NCI-H1436 (cell line): ENCODE results near the gene GSK3A.
A peak's percentile ranks its signal among the peaks of the same experiment; 100 is the strongest.

Source experiments
- DNase-seq: peaks from one replicate; lab custom pipeline; 2025; lab: John Stamatoyannopoulos, UW

Gene GSK3A

DNA sequence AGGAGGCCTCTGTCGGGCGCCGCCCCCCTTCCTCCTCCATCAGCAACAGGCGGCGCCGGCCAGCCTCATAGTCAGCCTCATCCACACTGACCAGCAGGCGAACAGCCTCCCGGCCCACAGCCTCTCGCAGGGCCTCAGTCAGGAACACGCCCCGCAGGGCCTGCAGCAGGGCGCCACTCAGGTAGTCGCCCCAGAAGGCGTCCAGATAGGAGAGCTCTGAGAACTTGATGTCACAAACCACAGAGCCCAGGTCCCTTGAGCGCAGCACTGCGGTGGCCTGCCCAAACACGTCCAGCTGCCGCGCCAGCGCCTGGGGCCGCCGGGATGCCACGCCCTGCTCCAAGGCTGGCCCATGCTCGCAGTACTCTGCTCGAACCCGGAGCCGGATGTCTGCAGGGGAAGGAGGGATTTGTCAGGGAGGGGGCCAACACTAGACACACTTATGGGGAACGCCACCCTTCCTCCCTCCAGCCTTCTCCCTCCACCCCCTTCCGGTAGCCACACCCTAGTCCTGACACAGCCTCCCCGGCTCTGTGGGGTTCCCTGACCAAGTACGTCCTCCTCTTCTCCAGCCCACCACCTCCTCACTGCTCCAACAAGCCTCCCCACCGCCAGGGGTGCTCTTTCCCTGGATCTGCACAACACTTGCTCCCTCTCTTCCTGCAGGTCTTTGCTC lies 42.8 kb downstream of the GSK3A start:
- DNase-seq: no peak

DNA sequence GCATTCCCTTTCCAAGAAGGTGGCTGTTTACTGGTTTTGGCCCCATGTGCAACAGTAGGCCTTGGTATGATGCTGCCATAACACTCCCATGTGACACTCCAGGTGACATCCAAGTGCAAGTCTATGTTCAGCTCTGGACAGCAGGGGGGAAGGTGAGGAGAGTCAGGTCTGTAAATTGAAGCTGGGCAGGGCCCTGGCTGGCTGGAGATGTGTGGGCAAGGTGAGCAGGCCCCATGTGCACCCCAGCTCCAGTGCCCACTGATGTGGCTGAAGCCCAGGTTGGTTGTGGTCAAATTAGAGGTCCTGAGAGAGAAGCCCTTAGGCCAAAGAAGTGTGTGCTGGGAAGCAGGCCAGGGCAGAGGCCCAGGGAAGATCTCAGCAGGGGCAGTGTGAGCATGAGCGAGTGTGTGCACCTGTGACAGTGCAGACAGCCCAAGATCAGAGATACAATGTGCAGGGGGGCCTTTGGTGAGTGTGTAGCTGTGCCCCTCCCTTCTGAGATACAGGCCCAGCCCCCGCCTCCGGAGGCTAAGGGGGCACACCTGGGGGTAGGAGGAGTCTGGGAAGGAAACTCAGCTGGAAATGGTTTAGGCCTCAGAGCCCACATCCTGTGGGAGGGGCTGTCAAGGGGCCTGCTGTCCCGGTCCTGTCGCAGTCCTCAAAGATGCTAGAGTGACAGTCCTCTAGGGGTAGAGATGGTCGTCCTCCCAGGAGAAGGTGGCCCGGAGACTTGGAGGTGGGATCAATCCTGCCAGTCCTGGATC lies 43.5 kb downstream of the GSK3A start:
- DNase-seq: no peak

DNA sequence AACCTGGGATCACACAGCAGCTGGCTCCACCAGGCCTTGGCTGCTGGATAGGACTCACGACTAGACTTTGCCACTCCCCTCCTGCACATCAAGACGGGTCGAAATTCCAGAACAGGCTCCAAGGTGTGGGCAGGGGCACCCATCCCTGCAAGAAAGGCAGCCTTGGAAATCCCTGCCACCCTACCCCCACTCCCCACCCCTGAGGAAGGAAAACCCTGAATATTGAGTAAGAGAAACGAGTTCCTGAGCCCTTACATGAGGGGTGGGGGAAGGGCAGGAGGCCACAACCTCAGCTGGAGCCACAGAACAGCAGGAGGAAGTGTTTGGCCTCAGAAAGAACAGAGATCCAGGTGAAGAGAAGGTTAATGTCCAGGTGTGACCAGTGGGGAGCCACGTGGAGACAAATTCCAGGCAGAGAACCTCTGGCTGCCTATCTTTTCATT lies 45.0 kb downstream of the GSK3A start:
- DNase-seq: no peak

DNA sequence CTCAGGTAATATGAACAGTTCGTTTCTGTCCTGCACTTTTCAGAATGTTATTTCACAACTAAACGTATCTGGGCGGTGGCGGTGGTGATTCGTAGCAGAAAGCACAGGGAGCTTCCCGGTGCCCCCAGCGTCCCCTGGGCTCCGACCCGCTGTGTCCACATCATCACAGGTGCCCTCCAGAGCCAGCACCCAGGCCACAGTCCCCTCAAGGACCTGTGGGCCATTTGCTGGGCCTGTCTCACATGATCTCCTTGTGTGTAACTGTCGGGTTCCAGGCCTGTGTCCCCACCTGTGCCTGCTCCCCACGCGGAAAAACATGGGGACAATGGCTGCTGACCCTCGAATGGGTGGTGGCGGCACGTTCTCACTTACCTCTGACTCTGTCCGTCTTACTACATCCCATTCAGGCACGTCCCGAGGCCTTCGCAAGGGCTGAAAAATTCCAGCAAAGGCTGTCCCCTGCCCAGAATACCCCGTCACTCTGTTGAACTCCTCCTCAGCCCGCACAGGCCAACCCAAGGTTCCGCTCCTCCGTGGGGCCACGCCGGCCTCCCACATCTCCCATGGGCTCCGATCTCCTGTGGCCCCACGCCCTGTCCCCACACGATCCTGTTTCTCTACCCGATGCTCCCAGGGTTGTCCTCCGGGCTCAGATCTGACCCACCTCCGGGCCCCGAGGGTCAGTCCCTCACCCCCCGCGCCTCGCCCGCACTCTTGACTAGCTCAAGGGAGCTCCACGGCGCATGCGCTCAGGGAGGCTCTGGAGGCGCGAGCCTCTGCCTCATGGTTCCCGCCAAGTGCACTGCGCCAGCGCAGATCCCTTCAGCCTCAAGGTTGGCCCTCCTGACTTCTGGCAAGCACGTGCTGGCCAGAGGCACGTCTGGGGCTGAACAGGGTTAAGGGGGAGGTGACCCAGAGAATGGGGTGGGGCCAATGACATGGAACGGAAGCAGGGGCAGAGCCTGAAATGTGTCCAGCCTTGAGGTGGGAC lies 46.1 kb downstream of the GSK3A start:
- DNase-seq: no peak

DNA sequence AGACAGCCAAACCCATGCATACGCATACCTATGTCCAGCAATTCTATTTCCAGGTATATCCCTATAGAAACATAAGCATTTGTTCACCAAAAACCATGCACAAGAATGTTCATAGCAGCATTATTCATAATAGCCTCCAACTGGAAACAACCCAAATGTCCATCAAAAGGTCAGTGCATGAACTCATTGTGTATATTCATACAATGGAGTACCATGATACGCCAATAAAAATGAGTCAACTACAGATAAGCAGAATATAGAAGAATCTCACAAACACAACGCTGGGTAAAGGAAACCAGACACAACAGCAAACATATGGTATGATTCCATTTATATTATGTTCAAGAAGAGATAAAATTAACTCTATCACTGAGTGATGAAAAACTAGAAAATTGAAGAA lies 48.7 kb downstream of the GSK3A start:
- DNase-seq: no peak

DNA sequence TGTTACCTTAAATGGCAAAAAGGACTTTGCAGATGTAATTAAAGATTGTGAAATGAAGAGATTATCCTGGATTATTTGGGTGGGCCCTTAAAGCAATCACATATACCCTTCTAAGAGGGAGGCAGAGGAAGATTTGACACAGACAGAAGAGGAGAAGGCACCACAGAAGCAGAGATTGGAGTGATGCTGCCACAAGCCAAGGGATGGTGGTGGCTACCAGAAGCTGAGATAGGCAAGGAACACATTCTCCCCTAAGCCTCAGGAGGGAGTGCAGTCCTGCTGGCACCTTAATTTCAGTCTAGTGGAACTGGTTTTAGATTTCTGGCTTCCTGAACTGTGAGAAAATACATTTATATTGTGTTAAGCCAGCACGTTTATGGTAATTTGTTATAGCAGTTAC lies 49.1 kb downstream of the GSK3A start:
- DNase-seq: no peak

DNA sequence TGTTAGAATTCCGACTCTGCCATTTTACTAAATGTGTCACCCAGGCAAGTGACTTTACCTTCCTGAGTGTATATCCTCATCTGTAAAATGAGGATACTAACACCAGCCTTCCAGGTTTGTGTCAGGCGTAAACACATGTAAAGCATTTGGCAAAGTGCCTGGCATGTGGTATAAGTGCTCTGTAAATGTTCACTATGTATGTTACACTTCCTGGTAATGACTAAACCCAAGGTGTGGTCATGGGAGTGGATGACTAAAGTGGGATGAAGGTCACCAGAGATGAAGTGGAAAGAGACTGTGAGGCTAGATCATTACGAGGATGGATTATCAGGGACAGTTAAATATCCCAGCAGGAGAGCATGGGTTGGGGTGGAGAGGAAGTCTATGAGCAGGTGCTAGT lies 50.5 kb downstream of the GSK3A start:
- no peak for DNase-seq

DNA sequence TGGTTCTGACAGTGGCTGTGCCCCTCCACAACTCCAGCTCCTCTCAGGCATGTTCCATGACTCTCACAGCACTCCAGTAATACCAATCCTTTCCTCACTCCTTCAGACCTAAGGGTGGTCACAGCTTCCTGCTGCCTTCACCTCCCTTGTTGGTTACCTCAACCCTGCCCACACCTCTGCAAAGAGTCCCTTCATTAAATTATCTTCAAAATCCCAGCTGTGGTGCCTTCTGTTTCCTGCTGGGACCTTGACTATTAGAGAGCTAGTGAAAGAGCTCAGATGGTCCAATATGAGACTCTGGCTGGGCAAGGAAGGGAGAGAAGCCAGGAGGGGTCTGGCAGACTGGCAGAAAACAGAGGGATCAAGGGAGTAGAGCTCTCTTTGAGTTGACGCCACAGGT lies 51.1 kb downstream of the GSK3A start:
- DNase-seq: no peak

DNA sequence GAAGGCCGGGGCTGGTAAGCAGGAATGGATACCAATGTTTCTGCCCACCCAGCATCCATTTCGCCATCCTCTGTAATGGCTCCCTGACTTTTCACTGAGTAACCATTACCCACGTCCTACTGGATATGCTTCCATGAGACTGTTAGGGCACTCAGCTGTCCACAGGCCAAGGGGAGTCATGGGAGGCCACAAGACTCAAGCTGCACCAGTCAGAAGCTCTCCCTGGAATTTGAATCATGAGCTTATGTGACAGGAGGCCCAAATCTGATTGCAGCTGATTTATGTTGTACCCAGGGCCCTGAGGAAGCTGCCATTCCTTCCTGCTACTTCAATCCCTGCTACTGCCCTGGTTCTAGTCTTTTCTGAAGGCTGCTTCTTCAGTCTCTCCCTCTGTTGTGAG lies 53.3 kb downstream of the GSK3A start:
- DNase-seq: no peak

DNA sequence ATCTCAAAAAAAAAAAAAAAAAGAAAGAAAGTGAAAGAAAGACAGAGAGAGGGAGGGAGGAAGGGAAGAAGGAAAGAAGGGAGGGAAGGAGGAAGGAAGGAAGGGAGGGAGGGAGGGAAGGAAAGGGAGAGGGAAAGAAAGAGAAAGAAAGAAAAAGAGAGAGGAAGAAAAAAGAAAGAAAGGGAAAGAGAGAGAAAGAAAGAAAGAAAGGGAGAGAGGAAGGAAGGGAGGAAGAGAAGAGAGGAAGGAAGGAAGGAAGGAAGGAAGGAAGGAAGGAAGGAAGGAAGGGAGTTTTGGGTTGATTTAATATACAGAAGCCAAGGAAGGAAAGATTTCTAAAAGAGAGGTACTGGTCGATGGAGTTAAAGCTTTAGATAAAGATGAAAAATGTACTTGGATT lies 53.7 kb downstream of the GSK3A start:
- DNase-seq: no peak

DNA sequence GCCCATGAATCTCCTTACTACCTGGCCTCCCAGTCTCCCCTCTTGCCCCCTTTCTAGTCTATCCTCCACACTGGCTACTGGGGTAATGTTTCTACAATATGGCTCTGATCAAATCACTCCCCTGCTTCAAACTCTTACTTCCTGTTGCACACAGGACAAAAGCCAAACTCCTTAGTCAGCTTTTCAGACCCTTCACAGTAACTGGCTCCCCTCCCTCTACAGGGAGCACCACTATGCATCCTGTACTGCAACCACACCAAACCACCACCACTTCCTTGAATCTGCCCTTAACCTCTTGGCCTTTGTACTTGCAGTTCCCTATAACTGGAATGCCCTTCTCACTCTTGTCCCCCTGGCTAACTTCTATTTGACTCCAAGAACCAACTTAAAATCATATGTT lies 57.1 kb downstream of the GSK3A start:
- no peak for DNase-seq

DNA sequence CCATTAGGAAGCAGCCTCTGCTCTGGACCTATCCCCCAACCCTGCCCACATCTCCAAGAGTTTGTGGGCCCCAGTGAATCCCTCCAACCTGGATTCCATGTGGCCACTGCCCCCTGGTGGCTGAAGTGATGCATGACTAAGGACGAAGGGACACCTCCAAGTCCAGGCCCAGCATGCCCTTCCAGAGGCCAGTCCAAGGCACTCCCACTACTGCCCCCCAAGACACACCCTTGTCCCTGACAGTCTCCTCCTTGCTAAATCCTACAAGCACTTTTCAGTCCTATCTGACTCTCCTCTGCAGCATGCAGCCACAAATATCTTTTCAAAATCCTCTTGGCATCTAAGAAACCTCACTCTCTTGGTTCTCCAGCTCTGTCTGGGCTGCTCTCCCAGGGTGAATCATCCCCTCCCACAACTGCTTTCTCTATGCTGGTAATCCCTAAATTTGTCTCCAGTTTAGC lies 58.0 kb downstream of the GSK3A start:
- DNase-seq: peak; percentile 85
